HCT116 (cell line): Measurements from ENCODE around the gene ACVR1B. TPM values are rescaled to one million over a fixed set of nuclear protein-coding genes. Genes with fewer than 3 reads are reported as not detected.

Experiments used
- ATAC-seq: fragments of 200-7000 bp; cut with Tn5 transposase; 2 replicates; pipeline ENCODE4 v1.9.1; 2020; ENCODE audit warnings: mild to moderate bottlenecking, moderate library complexity
- BruUV-seq: library from RNA; stranded (reverse); fragments of 400-500 nt; replicated peaks from 2 replicates; lab custom pipeline; 2021; lab: Mats Ljungman, UMichigan
- CTCF ChIA-PET: fragments of 300-600 bp; sonication (Branson Sonifier 250); formaldehyde crosslinking; loops from one replicate; lab custom pipeline; 2021; ENCODE audit warnings: antibody characterized with exemption; lab: Charles Lee
- POLR2A ChIA-PET: fragments of 300-600, 350-600 bp; sonication (Branson Sonifier 250); formaldehyde crosslinking; loops from one replicate; lab custom pipeline; 2021; ENCODE audit warnings: antibody characterized with exemption; lab: Charles Lee
- RAD21 ChIA-PET, 2 experiments: fragments of 300-600 bp; sonication (Branson Sonifier 250); formaldehyde crosslinking; loops; one replicate each; lab custom pipeline; 2023; ENCODE audit warnings: low total read pairs in 2 of 2; ENCODE audit not compliant: uncharacterized antibody in 2 of 2, unreplicated experiment in 2 of 2, low non-redundant PET in 1 of 2; lab: Charles Lee
- DNase-seq: peaks from one replicate; pipeline ENCODE4 v3.0.0-alpha.2; 2010; ENCODE audit warnings: low read depth, low spot score
- H2AFZ ChIP-seq: fragments of 200-600 bp; shearing (Covaris generic), sonication (generic); 2 replicates; pipeline ENCODE4 v1.6.1; 2017; ENCODE audit warnings: low read depth, mixed run types, mixed read lengths, antibody characterized with exemption, low read length; ENCODE audit not compliant: poor library complexity, severe bottlenecking
- H3K27ac ChIP-seq: 2 replicates; pipeline ENCODE4 v1.5.1; 2012; ENCODE audit warnings: low read depth, low read length
- H3K27me3 ChIP-seq: fragments of 200-600 bp; sonication (generic); 2 replicates; pipeline ENCODE4 v1.6.1; 2016; ENCODE audit warnings: mixed run types, low read length, mixed read lengths; ENCODE audit not compliant: insufficient read depth
- H3K36me3 ChIP-seq, 2 experiments: fragments of 200-500 bp in 1 of 2; fragments of 200-600 bp in 1 of 2; sonication (Bioruptor generic) in 1 of 2; sonication (generic) in 1 of 2; 2 replicates each; pipeline versions ENCODE4 v1.5.1 to v1.6.1; 2014 to 2016; ENCODE audit warnings: low read length in 2 of 2, inconsistent platforms in 1 of 2, mixed read lengths in 1 of 2, mixed run types in 1 of 2; ENCODE audit not compliant: insufficient read depth in 2 of 2, control insufficient read depth in 1 of 2
- H3K4me1 ChIP-seq, 2 experiments: fragments of 200-600 bp in 1 of 2; sonication (generic) in 1 of 2; 2 replicates each; pipeline versions ENCODE4 v1.5.1 to v1.6.1; 2012 to 2017; ENCODE audit warnings: low read length in 2 of 2, inconsistent platforms in 1 of 2, mild to moderate bottlenecking in 1 of 2, mixed read lengths in 1 of 2, mixed run types in 1 of 2, moderate library complexity in 1 of 2; ENCODE audit not compliant: insufficient read depth in 2 of 2, control insufficient read depth in 1 of 2
- H3K4me2 ChIP-seq: fragments of 200-600 bp; sonication (generic); 2 replicates; pipeline ENCODE4 v1.6.1; 2017; ENCODE audit warnings: mixed run types, low read length, mixed read lengths
- H3K4me3 ChIP-seq, 2 experiments: fragments of 200-600 bp in 1 of 2; sonication (generic) in 1 of 2; replicated peaks in 1 of 2; 2 replicates each; pipeline ENCODE4 v1.5.1; 2011 to 2016; ENCODE audit warnings: low read length in 2 of 2, control low read depth in 1 of 2, low read depth in 1 of 2, mild to moderate bottlenecking in 1 of 2, mixed read lengths in 1 of 2, mixed run types in 1 of 2
- H3K79me2 ChIP-seq: fragments of 200-600 bp; sonication (generic); 2 replicates; pipeline ENCODE4 v1.6.1; 2017; ENCODE audit warnings: mild to moderate bottlenecking, mixed run types, low read length, moderate library complexity, mixed read lengths; ENCODE audit not compliant: insufficient read depth
- H3K9ac ChIP-seq: fragments of 200-600 bp; sonication (generic); 2 replicates; pipeline ENCODE4 v1.6.1; 2016; ENCODE audit warnings: low read length, mixed read lengths
- H3K9me2 ChIP-seq: fragments of 200-600 bp; sonication (generic), shearing (Covaris generic); 2 replicates; pipeline ENCODE4 v1.6.1; 2017; ENCODE audit warnings: mixed run types, mild to moderate bottlenecking, moderate library complexity; ENCODE audit not compliant: insufficient read depth
- H3K9me3 ChIP-seq, 2 experiments: fragments of 200-500 bp in 1 of 2; fragments of 200-600 bp in 1 of 2; sonication (Bioruptor generic) in 1 of 2; sonication (generic) in 1 of 2; 2 replicates each; pipeline ENCODE4 v1.6.1; 2014 to 2017; ENCODE audit warnings: low read length in 2 of 2, mixed read lengths in 2 of 2, inconsistent platforms in 1 of 2, low read depth in 1 of 2, mild to moderate bottlenecking in 1 of 2, mixed run types in 1 of 2, moderate library complexity in 1 of 2; ENCODE audit not compliant: control insufficient read depth in 1 of 2, insufficient read depth in 1 of 2
- H4K20me1 ChIP-seq: fragments of 200-600 bp; sonication (generic), shearing (Covaris generic); 2 replicates; pipeline ENCODE4 v1.6.1; 2017; ENCODE audit warnings: mixed run types, mild to moderate bottlenecking, moderate library complexity; ENCODE audit not compliant: insufficient read depth
- EGR1 ChIP-seq: IDR thresholded peaks from 2 replicates; pipeline ENCODE4 v1.6.1; 2012; ENCODE audit warnings: low read depth
- EZH2phosphoT487 ChIP-seq: fragments of 200-600 bp; IDR thresholded peaks from 2 replicates; pipeline ENCODE4 v1.6.1; 2018; ENCODE audit warnings: antibody characterized with exemption, borderline replicate concordance
- POLR2A ChIP-seq: IDR thresholded peaks from 2 replicates; pipeline ENCODE4 v1.7.0; 2011; ENCODE audit warnings: borderline replicate concordance; ENCODE audit not compliant: insufficient read depth, insufficient read length; ENCODE audit errors: extremely low read depth
- POLR2AphosphoS5 ChIP-seq: IDR thresholded peaks from 2 replicates; pipeline ENCODE4 v1.6.1; 2011; ENCODE audit warnings: mild to moderate bottlenecking, low read depth, low read length, moderate library complexity
- RAD21 ChIP-seq: IDR thresholded peaks from 2 replicates; pipeline ENCODE4 v1.6.1; 2012; ENCODE audit warnings: low read depth, mild to moderate bottlenecking
- REST ChIP-seq: IDR thresholded peaks from 2 replicates; pipeline ENCODE4 v1.6.1; 2012; ENCODE audit warnings: low read depth
- SIN3A ChIP-seq: IDR thresholded peaks from 2 replicates; pipeline ENCODE4 v1.6.1; 2012; ENCODE audit warnings: low read depth
- SP1 ChIP-seq: IDR thresholded peaks from 2 replicates; pipeline ENCODE4 v1.6.1; 2012; ENCODE audit warnings: low read depth
- SRF ChIP-seq: IDR thresholded peaks from 2 replicates; pipeline ENCODE4 v1.6.1; 2012; ENCODE audit warnings: low read depth
- YY1 ChIP-seq: IDR thresholded peaks from 2 replicates; pipeline ENCODE4 v1.6.1; 2011; ENCODE audit warnings: low read length, low read depth, moderate library complexity, mild to moderate bottlenecking; ENCODE audit not compliant: insufficient replicate concordance; ENCODE audit errors: extremely low read depth
- ZNF274 ChIP-seq: fragments of 200-500 bp; sonication (Bioruptor generic); IDR thresholded peaks from 2 replicates; pipeline ENCODE4 v1.6.1; 2014; ENCODE audit warnings: mild to moderate bottlenecking, low read depth, low read length, inconsistent platforms
- intact Hi-C: fragments of 100-400 bp; cut with micrococcal nuclease; formaldehyde crosslinking; loops from 2 replicates; pipeline ENCODE4 v1.10.0; 2022
- total RNA-seq: library from RNA; stranded (reverse); gene quantifications from one replicate; pipeline ENCODE4 v1.2.1, GENCODE V29; 2021; ENCODE audit not compliant: unreplicated experiment

The ACVR1B gene
- total RNA-seq, 1 experiment from 2014 or later = 22.7 TPM

DNA sequence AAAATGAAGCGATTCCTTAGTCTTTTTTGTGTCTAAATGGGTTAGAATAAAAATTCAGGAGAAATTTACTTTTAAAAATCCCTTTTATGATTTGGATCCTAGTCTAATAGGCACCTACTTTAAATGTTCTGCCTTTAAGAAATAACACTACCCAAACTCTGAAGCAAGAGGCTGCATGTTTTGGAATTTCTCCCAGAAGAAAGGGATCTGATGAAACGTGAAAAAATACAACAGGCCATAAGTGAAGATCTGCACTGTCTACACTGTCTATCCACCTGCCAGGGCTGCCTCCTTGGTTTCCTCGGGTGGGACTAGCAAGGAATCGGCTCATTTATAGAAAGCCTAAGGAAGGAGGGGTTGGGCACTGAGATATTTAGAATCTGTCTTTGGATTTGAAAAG is 22.1 kb downstream of the ACVR1B start:
- Histone ChIP-seq H3K4me3 (no peak overlapping the region), H3K79me2 (peaks cover 55% of the 10 kb centered on the region), H3K9me3 (no peaks in the 10 kb centered on the region), H3K9me2 (no peaks in the 10 kb centered on the region), H2AFZ (no peak overlapping the region), H3K4me2 (no peak overlapping the region), H3K4me1 (peaks cover 12 to 17% of the 10 kb centered on the region in 2 experiments), H3K9ac (no peak overlapping the region), H3K27me3 (no peaks in the 10 kb centered on the region), H4K20me1 (no peaks in the 10 kb centered on the region), H3K27ac (no peak overlapping the region), H3K36me3 (peaks cover 5 to 13% of the 10 kb centered on the region in 2 experiments; a peak in 2 of 4 replicates)
- no peak for TF ChIP-seq EZH2phosphoT487
- ChIA-PET RAD21 (no interaction called here), POLR2A (no interaction called here), CTCF (no interaction called here)
- intact Hi-C loops = no loop called here
- no TSS peak for BruUV-seq
- DNase-seq (no peak), ATAC-seq (no peak)

DNA sequence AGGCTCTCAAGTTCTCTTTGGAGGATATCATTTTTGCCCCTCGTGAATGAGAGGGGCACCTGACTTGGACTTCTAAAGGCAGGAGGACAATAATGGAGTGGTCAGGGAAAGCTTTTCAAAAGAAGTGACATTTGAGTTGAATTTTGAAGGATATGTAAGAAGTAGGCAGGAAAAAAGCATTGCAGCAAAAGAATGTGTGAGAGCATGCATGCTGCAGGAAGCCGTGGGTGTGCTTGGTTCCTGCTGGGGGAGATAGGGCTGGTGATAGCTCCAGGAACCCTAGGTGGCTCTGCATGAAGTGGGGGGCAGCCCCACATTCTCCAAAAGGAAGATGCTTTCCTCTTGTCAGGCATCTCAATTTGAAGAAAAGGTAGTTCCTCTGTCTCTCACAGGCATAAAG is 23.1 kb downstream of the ACVR1B start:
- Histone ChIP-seq H3K4me2 (no peak overlapping the region), H3K4me3 (no peak overlapping the region), H3K4me1 (peaks cover 12 to 17% of the 10 kb centered on the region in 2 experiments), H3K27me3 (no peaks in the 10 kb centered on the region), H3K9me3 (no peaks in the 10 kb centered on the region), H3K36me3 (peaks cover 5 to 13% of the 10 kb centered on the region in 2 experiments; a peak in 2 of 4 replicates), H3K9me2 (no peaks in the 10 kb centered on the region), H3K79me2 (peaks cover 45% of the 10 kb centered on the region), H4K20me1 (no peaks in the 10 kb centered on the region), H2AFZ (no peak overlapping the region), H3K27ac (no peak overlapping the region), H3K9ac (no peak overlapping the region)
- CTCF ChIA-PET = no interaction called here
- ATAC-seq (no peak), DNase-seq (no peak)
- RAD21 ChIA-PET = no interaction called here
- BruUV-seq = no TSS peak
- TF ChIP-seq EGR1 (no peak), SP1 (no peak), YY1 (no peak), ZNF274 (no peak), REST (no peak), RAD21 (no peak), POLR2AphosphoS5 (no peak), SRF (no peak), SIN3A (no peak), POLR2A (no peak)
- intact Hi-C loops = loop anchor here (5.0 kb wide), 1 partner anchor 147 kb away; no protein-coding TSS in a partner anchor
- POLR2A ChIA-PET = no interaction called here
